Heart right ventricle (tissue), 16 donors: Measurements from ENCODE around the gene IGF2BP1. TPM values are rescaled to one million over a fixed set of nuclear protein-coding genes. Genes with fewer than 3 reads are reported as not detected.

Source experiments
- ATAC-seq, 8 donors: fragments of 200-7000 bp; cut with Tn5 transposase; one replicate each; pipeline ENCODE4 v1.9.1; 2020; ENCODE audit warnings: mild to moderate bottlenecking in 8 of 8, moderate library complexity in 8 of 8, moderate number of reproducible peaks in 1 of 8
- DNase-seq, 2 donors: peaks; one replicate each; pipeline ENCODE4 v3.0.0-alpha.2; 2020
- H3K27ac ChIP-seq, 10 donors: fragments of 200-600 bp; sonication (generic) in 2 of 10; one replicate each; pipeline versions ENCODE4 v1.5.0 to v1.8.0; 2020 to 2022; ENCODE audit warnings: mild to moderate bottlenecking in 3 of 10
- H3K27me3 ChIP-seq, 7 donors: fragments of 200-600 bp; one replicate each; pipeline ENCODE4 v1.8.0; 2021 to 2022; ENCODE audit warnings: mild to moderate bottlenecking in 2 of 7
- H3K36me3 ChIP-seq, 9 donors: fragments of 200-600 bp; sonication (generic) in 1 of 9; one replicate each; pipeline versions ENCODE4 v1.5.0 to v1.8.0; 2020 to 2022; ENCODE audit warnings: mild to moderate bottlenecking in 2 of 9
- H3K4me1 ChIP-seq, 9 donors: fragments of 200-600 bp; sonication (generic) in 1 of 9; one replicate each; pipeline versions ENCODE4 v1.5.0 to v1.8.0; 2020 to 2022; ENCODE audit warnings: mild to moderate bottlenecking in 4 of 9
- H3K4me3 ChIP-seq, 10 donors: fragments of 200-600 bp; sonication (generic) in 2 of 10; one replicate each; pipeline versions ENCODE4 v1.5.0 to v1.8.0; 2020 to 2022; ENCODE audit warnings: mild to moderate bottlenecking in 7 of 10, moderate library complexity in 2 of 10
- H3K9me3 ChIP-seq, 11 donors: fragments of 200-600 bp in 10 of 11; sonication (generic) in 2 of 11; one replicate each; pipeline versions ENCODE4 v1.5.0 to v1.8.0; 2013 to 2022; ENCODE audit warnings: mild to moderate bottlenecking in 2 of 11, control low read depth in 1 of 11, moderate library complexity in 1 of 11
- WGBS, 2 donors: extraction: QIAGEN DNeasy Blood & Tissue Kit; methylation state at CpG; one replicate each; pipeline ENCODE4 v1.1.7; 2013; ENCODE audit warnings: inconsistent platforms in 1 of 2; 5-methylcytosine and 5-hydroxymethylcytosine counted together
- intact Hi-C, 10 donors: fragments of 100-400 bp; cut with DNase I; formaldehyde crosslinking; loops; one replicate each; pipeline versions ENCODE4 v1.11.1 to v1.14.2; 2022
- polyA plus RNA-seq, 2 donors: library from polyadenylated mRNA; stranded (reverse); fragments of 200-250 nt; gene quantifications; one replicate each; pipeline ENCODE4 v1.2.3, GENCODE V29; 2013
- total RNA-seq, 10 donors: library from RNA; stranded (reverse); fragmentation: NEBNext Ultra II Directional in 3 of 10; extraction: Animal tissue kit (Norgen Biotek cat#: 25700) in 3 of 10; gene quantifications; one replicate each; pipeline versions ENCODE4 v1.2.1 to v1.2.4, GENCODE V29; 2021 to 2023
- TF ChIP-seq, protein P1 (sequence below), 9 donors: fragments of 200-600 bp; sonication (generic) in 2 of 9; IDR thresholded peaks; one replicate each; pipeline versions ENCODE4 v1.5.0 to v1.8.0; 2021 to 2022; ENCODE audit warnings: antibody characterized with exemption in 9 of 9, mild to moderate bottlenecking in 5 of 9, moderate library complexity in 1 of 9
- donor health status: Arrhythmogenic right ventricular cardiomyopathy.
- donor health status: ischemic (EF 13 %, LVEDD 7.1; RV severe dilation, severe dysfunction).
- donor health status: healthy with polysubstance abuse.
- donor health status: DM: no; HTN: yes; CAD: no.
- donor health status: DM: no; HTN: no; CAD: no.
- donor health status: ischemic (EF 25% LVEDD 6.9; RV normal size, moderate dysfunction).
- donor health status: ischemic (EF 25% LVEDD 5.7; RV mildly dilated, moderate dysfunction).
- donor health status: healthy.
- donor health status: DM: yes; HTN: yes; CAD: no.
- donor health status: Ischemic cardiomyopathy.
- donor health status: ischemic (EF 35%, LVEDD 5.7; RV mildly dilated, moderate dysfunction).
- donor health status: nonischemic (EF 11% LVEDD 7.7; RV severe dilation, severe dysfunction).
- donor health status: DM: yes; HTN: yes; CAD: no.
- donor health status: PGD.
- donor health status: ischemic (EF 29% LVEDD 5.4; RV normal size, mild dysfunction).
- donor health status: nonischemic (EF 23%, LVEDD 6.1; RV moderate dilation, normal function).

The IGF2BP1 gene
- total and polyA plus RNA-seq, 12 donors: 0.01 TPM; not detected in 11

DNA sequence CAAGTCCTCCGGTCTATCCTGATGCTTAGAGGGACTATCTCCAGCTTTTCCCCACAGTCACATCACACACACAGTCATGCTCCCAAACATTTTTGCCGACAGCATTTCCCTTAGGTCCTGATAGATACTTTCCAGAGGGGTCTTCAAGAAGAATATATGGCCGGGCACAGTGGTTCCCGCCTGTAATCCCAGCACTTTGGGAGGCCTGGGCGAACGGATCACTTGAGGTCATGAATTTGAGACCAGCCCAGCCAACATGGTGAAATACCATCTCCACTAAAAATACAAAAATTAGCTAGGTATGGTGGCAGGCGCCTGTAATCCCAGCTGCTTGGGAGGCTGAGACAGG is 24.5 kb upstream of the IGF2BP1 start:
- intact Hi-C loops: no loop called here
- ATAC-seq (no peak), DNase-seq (no peak)
- TF ChIP-seq, protein P1, sequence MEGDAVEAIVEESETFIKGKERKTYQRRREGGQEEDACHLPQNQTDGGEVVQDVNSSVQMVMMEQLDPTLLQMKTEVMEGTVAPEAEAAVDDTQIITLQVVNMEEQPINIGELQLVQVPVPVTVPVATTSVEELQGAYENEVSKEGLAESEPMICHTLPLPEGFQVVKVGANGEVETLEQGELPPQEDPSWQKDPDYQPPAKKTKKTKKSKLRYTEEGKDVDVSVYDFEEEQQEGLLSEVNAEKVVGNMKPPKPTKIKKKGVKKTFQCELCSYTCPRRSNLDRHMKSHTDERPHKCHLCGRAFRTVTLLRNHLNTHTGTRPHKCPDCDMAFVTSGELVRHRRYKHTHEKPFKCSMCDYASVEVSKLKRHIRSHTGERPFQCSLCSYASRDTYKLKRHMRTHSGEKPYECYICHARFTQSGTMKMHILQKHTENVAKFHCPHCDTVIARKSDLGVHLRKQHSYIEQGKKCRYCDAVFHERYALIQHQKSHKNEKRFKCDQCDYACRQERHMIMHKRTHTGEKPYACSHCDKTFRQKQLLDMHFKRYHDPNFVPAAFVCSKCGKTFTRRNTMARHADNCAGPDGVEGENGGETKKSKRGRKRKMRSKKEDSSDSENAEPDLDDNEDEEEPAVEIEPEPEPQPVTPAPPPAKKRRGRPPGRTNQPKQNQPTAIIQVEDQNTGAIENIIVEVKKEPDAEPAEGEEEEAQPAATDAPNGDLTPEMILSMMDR (IDR thresholded peaks at IDR 0.05): no peak
- Histone ChIP-seq H3K36me3 (no peaks in the 10 kb centered on the region), H3K27me3 (peaks cover 0 to 89% (median 83%) of the 10 kb centered on the region in 7 donors), H3K4me1 (peaks cover 0 to 12% (median 0%) of the 10 kb centered on the region in 9 donors), H3K27ac (peak overlapping the region in 1 of 10 donors; percentile 23), H3K4me3 (no peak overlapping the region), H3K9me3 (no peaks in the 10 kb centered on the region)
- WGBS, 2 donors: 60 to 63% methylated on average over 7 of the region's 7 CpGs

- H3K36me3 ChIP-seq: no peaks in the 10 kb centered on the region
- TF ChIP-seq, protein P1 (IDR thresholded peaks at IDR 0.05): no peak
- intact Hi-C loops: no loop called here
- no peak overlapping the region for H3K27ac ChIP-seq
- ATAC-seq (no peak), DNase-seq (no peak)
- no peak overlapping the region for H3K4me3 ChIP-seq
- H3K27me3 ChIP-seq: peaks cover 0 to 91% (median 78%) of the 10 kb centered on the region in 7 donors
- 51 to 54% methylated on average over 3 of the region's 3 CpGs for WGBS, 2 donors
- no peaks in the 10 kb centered on the region for H3K9me3 ChIP-seq
- H3K4me1 ChIP-seq: peaks cover 0 to 12% (median 0%) of the 10 kb centered on the region in 9 donors
Observed at GRCh38 chr17:48973806-48974205, 23.4 kb upstream of the IGF2BP1 start.

GRCh38 chr17:48981927-48982539 is 15.2 kb upstream of the IGF2BP1 start:
- Histone ChIP-seq H3K27ac (no peak overlapping the region), H3K4me3 (no peak overlapping the region), H3K27me3 (peaks cover 0 to 82% (median 61%) of the 10 kb centered on the region in 7 donors), H3K36me3 (no peaks in the 10 kb centered on the region), H3K4me1 (no peaks in the 10 kb centered on the region), H3K9me3 (peaks cover 0 to 13% (median 6%) of the 10 kb centered on the region in 11 donors)
- ATAC-seq: no peak
- TF ChIP-seq, protein P1 (IDR thresholded peaks at IDR 0.05): no peak
- WGBS, 2 donors: 70 to 77% methylated on average over 3 of the region's 3 CpGs
- no peak for DNase-seq
- intact Hi-C loops: no loop called here

DNA sequence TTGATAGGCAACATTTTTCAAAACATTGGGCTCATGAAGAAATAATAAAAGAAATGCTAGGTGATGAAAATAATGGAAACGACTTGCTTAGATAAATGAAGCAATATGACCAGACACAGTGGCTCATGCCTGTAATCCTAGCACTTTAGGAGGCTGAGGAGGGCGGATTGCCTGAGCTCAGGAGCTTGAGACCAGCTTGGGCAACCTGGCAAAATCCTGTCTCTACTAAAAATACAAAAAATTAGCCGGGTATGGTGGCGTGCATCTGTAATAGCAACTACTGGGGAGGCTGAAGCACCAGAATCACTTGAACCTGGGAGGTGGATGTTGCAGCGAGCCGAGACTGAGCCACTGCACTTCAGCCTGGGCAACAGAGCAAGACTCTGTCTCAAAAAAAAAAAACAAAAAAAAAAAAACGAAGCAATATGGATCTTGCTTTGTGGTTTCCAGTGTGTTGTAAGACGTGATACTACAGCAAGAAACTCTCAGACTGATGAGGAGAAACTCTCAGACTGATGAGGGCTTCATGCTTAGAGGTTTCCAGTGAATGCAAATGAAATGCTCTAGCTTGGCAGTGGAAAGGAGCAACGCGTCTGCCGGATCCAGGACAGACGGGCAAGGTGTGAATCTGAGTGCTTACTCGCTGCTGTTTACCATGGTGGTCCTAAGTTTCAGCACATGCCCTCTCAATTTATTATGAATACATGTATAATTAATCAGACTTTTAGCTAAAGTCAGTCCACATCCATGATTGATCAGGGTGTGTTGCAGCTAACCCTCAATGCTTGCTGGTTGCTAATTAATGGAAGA is 11.5 kb upstream of the IGF2BP1 start:
- Histone ChIP-seq H3K36me3 (no peaks in the 10 kb centered on the region), H3K27ac (no peak overlapping the region), H3K4me1 (no peaks in the 10 kb centered on the region), H3K4me3 (no peak overlapping the region), H3K27me3 (peaks cover 0 to 94% (median 88%) of the 10 kb centered on the region in 7 donors), H3K9me3 (peaks cover 0 to 12% (median 5%) of the 10 kb centered on the region in 11 donors)
- 74 to 82% methylated on average over 13 of the region's 13 CpGs for WGBS, 2 donors
- DNase-seq: no peak
- intact Hi-C loops: loop anchor here in 1 of 10 donors (2.0 kb wide), 1 partner anchor 17 kb away; no protein-coding TSS in a partner anchor
- TF ChIP-seq, protein P1 (IDR thresholded peaks at IDR 0.05): no peak
- ATAC-seq: no peak
